Measurements from ENCODE around the gene TFAP2C. TPM values are rescaled to one million over a fixed set of nuclear protein-coding genes. Genes with fewer than 3 reads are reported as not detected.

The TFAP2C gene
- total RNA-seq, 1 donor from 2014 or later, result 4.0 TPM

DNA sequence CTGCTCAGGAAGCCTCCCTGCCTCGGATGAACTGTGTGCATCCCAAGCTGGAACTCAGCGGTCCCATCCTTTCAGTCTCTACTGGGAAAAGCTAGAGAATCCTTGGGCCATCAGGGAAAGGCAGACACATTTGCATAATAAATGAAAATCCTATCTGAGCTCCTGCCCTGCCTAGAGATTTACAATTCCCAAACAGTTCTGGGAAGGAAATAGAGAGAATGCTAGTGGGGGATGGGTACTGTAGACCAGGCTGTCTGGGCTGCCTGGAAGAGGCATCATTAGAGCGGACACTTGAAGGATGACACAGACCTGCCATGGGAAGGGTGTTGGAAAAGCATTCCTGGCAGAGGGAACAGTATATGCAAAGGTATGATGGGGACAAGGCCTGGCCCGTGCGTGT lies 44.3 kb downstream of the TFAP2C start:
- DNase-seq (ENCODE audit: low read depth, low spot score), result no peak
- H3K4me3 Mint-ChIP-seq, result no peak overlapping the region

DNA sequence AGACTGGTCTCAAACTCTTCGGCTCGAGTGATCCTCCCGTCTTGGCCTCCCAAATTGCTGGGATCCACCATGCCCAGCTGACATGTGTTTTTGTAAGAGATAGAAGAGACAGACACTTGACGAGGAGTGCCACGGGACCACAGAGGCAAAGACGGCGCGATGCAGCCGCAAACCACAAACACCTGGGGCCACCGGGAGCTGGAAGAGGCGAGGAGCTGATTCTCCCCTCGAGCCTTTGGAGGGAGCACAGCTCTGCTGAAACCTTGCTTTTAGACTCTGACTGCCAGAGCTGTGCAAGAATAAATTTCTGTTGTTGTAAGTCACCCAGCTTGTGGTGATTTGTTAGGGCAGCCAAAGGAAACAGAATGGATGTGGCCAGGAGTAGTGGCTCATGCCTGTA lies 46.9 kb downstream of the TFAP2C start:
- H3K9me3 Mint-ChIP-seq, result no peaks in the 10 kb centered on the region
- H3K27me3 Mint-ChIP-seq (ENCODE audit: low read depth), result peaks cover 2% of the 10 kb centered on the region
- H3K4me3 Mint-ChIP-seq, result no peak overlapping the region
- TF ChIP-seq, protein P1, sequence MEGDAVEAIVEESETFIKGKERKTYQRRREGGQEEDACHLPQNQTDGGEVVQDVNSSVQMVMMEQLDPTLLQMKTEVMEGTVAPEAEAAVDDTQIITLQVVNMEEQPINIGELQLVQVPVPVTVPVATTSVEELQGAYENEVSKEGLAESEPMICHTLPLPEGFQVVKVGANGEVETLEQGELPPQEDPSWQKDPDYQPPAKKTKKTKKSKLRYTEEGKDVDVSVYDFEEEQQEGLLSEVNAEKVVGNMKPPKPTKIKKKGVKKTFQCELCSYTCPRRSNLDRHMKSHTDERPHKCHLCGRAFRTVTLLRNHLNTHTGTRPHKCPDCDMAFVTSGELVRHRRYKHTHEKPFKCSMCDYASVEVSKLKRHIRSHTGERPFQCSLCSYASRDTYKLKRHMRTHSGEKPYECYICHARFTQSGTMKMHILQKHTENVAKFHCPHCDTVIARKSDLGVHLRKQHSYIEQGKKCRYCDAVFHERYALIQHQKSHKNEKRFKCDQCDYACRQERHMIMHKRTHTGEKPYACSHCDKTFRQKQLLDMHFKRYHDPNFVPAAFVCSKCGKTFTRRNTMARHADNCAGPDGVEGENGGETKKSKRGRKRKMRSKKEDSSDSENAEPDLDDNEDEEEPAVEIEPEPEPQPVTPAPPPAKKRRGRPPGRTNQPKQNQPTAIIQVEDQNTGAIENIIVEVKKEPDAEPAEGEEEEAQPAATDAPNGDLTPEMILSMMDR (conservative IDR thresholded peaks at IDR 0.05), result no peak
- H3K36me3 Mint-ChIP-seq (ENCODE audit: low read depth), result no peaks in the 10 kb centered on the region
- no peak overlapping the region for H3K27ac Mint-ChIP-seq (ENCODE audit: unreplicated experiment)
- DNase-seq (ENCODE audit: low read depth, low spot score), result no peak
- peaks cover 5% of the 10 kb centered on the region for H3K4me1 Mint-ChIP-seq

More for the DNA sequence above, 44.3 kb downstream of the TFAP2C start:
- Mint-ChIP-seq H3K27me3 (ENCODE audit: low read depth) (no peaks in the 10 kb centered on the region), H3K36me3 (ENCODE audit: low read depth) (no peaks in the 10 kb centered on the region), H3K9me3 (no peaks in the 10 kb centered on the region), H3K27ac (ENCODE audit: unreplicated experiment) (no peak overlapping the region), H3K4me1 (no peaks in the 10 kb centered on the region)
- TF ChIP-seq, protein P1 (conservative IDR thresholded peaks at IDR 0.05), result no peak

DNA sequence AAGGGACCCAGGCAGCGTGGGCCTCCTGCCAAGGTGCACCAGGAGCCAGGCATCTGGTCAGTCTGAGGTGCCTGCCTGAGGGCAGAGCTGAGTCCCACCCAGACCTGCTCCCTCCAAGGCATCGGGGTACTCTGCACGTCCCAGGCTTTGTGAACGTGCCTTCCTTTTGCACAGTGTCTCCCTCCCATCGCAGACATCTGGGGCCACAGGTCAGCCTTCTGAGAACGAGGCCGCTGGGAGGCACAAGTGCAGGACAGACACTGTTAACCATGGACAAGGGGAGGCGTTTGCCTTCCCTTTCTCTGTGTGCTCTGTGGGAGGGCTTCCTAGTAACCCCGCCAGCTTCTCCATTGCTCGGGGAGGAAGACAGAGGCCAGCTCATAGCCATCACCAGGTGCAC lies 47.6 kb downstream of the TFAP2C start:
- no peaks in the 10 kb centered on the region for H3K9me3 Mint-ChIP-seq
- TF ChIP-seq, protein P1 (conservative IDR thresholded peaks at IDR 0.05), result no peak
- H3K36me3 Mint-ChIP-seq (ENCODE audit: low read depth), result no peaks in the 10 kb centered on the region
- H3K4me1 Mint-ChIP-seq, result peaks cover 6% of the 10 kb centered on the region
- no peak for DNase-seq (ENCODE audit: low read depth, low spot score)
- H3K27ac Mint-ChIP-seq (ENCODE audit: unreplicated experiment), result no peak overlapping the region
- no peak overlapping the region for H3K4me3 Mint-ChIP-seq
- H3K27me3 Mint-ChIP-seq (ENCODE audit: low read depth), result peaks cover 2% of the 10 kb centered on the region

DNA sequence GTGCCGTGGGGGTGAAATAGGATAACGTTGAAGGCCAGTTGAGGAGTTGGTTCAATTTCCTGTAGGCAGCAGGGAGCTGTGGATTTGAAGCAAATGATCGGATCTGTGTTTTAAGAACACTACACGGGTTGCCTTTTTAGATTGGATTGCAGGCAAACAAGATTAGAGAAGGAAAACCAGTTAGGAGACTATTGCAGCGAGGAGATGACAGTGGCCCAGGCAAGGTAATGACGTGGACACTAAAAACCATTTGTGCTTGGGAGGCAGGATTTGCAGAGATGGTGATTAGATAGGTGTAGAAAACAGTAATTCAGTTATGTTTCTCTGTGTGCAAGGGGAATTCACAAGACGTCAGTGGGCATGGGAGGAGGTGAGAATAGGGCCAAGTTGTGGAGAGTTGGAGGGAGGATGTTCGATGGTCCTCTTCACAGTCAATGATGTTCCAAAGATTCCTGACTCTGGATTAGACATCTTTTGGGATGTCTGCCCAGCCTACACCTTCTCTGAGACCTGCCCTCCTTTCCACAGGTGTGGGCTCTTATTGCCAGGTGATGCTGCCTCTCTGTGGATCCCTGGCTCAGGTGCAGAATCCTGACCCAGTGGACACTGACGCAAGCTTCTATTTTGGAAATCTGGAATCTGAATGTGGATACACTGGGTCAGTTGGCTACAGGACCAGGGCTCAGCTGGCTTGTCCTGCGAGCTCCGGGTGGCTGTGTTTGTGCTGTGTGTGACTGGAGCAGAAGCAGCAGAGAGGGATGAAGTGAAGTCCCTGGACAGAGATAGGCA lies 54.2 kb downstream of the TFAP2C start:
- Mint-ChIP-seq H3K27me3 (ENCODE audit: low read depth) (peaks cover 2% of the 10 kb centered on the region), H3K9me3 (no peaks in the 10 kb centered on the region), H3K4me3 (no peak overlapping the region), H3K4me1 (peaks cover 12% of the 10 kb centered on the region), H3K27ac (ENCODE audit: unreplicated experiment) (peak overlapping the region; percentile 40), H3K36me3 (ENCODE audit: low read depth) (no peaks in the 10 kb centered on the region)
- no peak for DNase-seq (ENCODE audit: low read depth, low spot score)
- TF ChIP-seq, protein P1 (conservative IDR thresholded peaks at IDR 0.05), result no peak

DNA sequence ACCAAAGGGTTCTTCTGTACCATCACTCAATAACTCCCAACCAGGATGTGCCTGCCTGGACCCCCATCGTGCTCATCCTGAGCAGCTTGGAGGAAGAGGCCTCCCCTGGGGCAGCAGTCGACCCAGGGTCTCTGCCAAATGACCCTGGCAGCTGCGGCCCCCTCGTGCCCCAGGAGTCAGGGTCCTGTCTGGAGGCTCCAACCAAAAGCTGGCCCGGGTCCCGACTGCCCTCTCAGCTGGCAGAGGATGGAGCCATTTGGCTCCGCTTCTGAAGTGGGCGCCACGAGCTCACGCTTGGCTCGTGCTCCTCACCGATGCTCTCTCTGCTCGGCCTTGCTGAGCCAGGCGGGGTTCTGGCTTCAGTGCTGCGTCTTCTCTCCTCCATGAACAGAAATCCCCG lies 56.8 kb downstream of the TFAP2C start:
- no peak overlapping the region for H3K4me3 Mint-ChIP-seq
- TF ChIP-seq, protein P1 (conservative IDR thresholded peaks at IDR 0.05), result no peak
- no peaks in the 10 kb centered on the region for H3K9me3 Mint-ChIP-seq
- peaks cover 8% of the 10 kb centered on the region for H3K4me1 Mint-ChIP-seq
- H3K27ac Mint-ChIP-seq (ENCODE audit: unreplicated experiment), result no peak overlapping the region
- DNase-seq (ENCODE audit: low read depth, low spot score), result no peak
- H3K27me3 Mint-ChIP-seq (ENCODE audit: low read depth), result peaks cover 9% of the 10 kb centered on the region
- no peaks in the 10 kb centered on the region for H3K36me3 Mint-ChIP-seq (ENCODE audit: low read depth)

Measured in neural crest cell (in vitro differentiated cells).